ENCODE results near the gene ZNF823. TPM values are rescaled to one million over a fixed set of nuclear protein-coding genes. Genes with fewer than 3 reads are reported as not detected.

ZNF823 gene
- total and polyA plus RNA-seq, 2 of the 13 experiments (the other 11 are each of a cell fraction or from before 2014, with no cell fraction given): 5.7 to 11.7 TPM

DNA sequence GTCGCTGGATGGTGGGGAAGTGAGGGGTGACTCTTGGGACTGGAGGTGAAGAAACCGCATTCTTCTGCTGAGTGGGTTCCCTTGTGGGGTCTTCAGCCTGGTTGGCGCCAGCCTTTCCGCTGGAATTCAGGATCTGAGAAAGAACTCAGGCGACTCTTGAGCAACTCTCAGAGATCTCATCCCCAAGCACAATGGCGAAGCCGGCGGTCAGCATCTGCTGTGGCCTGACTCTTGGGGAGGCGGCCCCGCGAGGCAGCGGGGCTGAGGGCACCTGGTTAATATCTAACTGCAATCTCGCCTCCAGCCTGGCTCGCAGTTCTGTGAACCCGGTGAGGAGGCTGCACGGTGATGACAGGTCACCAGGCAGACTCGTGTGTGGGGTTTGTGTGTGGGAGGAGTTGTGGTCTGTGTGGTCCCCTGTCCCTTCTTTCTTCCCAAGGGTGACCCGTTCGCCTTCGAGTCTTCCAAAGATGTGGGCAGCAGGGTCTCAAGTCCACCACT, 28.9 kb upstream of the ZNF823 start (continued):
- TF ChIP-seq TBX3 (IDR thresholded peaks at IDR 0.05; ENCODE audit: borderline replicate concordance) (no peak), NPAS2 (CRISPR knock-in tag; IDR thresholded peaks at IDR 0.05; ENCODE audit: borderline replicate concordance) (no peak), PRDM10 (CRISPR knock-in tag; IDR thresholded peaks at IDR 0.05; ENCODE audit: low read depth) (0 out of 2 replicates have a peak, but pooled peaks have one; percentile 50), HIVEP1 (CRISPR knock-in tag; IDR thresholded peaks at IDR 0.05) (no peak), EED (CRISPR knock-in tag; IDR thresholded peaks at IDR 0.05) (0 out of 2 replicates have a peak, but pooled peaks have one; percentile 15), RCOR2 (CRISPR knock-in tag; IDR thresholded peaks at IDR 0.05) (no peak), WIZ (CRISPR knock-in tag; IDR thresholded peaks at IDR 0.05) (peak; percentile 34; the same call in 1 of the 2 replicates), RAD21 (CRISPR knock-in tag; IDR thresholded peaks at IDR 0.05) (0 out of 2 replicates have a peak, but pooled peaks have one; percentile 19), ASH2L (IDR thresholded peaks at IDR 0.05; ENCODE audit: insufficient read length, low read depth, low read length) (no peak), ZNF432 (CRISPR knock-in tag; IDR thresholded peaks at IDR 0.05; ENCODE audit: borderline replicate concordance) (no peak), TOE1 (CRISPR knock-in tag; IDR thresholded peaks at IDR 0.05) (no peak), ZBTB7B (CRISPR knock-in tag; IDR thresholded peaks at IDR 0.05) (peak; percentile 31; the same call in 1 of the 2 replicates), ZNF574 (CRISPR knock-in tag; IDR thresholded peaks at IDR 0.05) (no peak), ZNF292 (CRISPR knock-in tag; IDR thresholded peaks at IDR 0.05; ENCODE audit: borderline replicate concordance, low read depth) (peak; percentile 84), NRL (CRISPR knock-in tag; IDR thresholded peaks at IDR 0.05; ENCODE audit: borderline replicate concordance) (no peak; the same call in 1 of the 2 replicates), PAX8 (CRISPR knock-in tag; IDR thresholded peaks at IDR 0.05; ENCODE audit: borderline replicate concordance) (no peak), ELF3 (CRISPR knock-in tag; IDR thresholded peaks at IDR 0.05) (no peak)
- TF ChIP-seq, protein P1, sequence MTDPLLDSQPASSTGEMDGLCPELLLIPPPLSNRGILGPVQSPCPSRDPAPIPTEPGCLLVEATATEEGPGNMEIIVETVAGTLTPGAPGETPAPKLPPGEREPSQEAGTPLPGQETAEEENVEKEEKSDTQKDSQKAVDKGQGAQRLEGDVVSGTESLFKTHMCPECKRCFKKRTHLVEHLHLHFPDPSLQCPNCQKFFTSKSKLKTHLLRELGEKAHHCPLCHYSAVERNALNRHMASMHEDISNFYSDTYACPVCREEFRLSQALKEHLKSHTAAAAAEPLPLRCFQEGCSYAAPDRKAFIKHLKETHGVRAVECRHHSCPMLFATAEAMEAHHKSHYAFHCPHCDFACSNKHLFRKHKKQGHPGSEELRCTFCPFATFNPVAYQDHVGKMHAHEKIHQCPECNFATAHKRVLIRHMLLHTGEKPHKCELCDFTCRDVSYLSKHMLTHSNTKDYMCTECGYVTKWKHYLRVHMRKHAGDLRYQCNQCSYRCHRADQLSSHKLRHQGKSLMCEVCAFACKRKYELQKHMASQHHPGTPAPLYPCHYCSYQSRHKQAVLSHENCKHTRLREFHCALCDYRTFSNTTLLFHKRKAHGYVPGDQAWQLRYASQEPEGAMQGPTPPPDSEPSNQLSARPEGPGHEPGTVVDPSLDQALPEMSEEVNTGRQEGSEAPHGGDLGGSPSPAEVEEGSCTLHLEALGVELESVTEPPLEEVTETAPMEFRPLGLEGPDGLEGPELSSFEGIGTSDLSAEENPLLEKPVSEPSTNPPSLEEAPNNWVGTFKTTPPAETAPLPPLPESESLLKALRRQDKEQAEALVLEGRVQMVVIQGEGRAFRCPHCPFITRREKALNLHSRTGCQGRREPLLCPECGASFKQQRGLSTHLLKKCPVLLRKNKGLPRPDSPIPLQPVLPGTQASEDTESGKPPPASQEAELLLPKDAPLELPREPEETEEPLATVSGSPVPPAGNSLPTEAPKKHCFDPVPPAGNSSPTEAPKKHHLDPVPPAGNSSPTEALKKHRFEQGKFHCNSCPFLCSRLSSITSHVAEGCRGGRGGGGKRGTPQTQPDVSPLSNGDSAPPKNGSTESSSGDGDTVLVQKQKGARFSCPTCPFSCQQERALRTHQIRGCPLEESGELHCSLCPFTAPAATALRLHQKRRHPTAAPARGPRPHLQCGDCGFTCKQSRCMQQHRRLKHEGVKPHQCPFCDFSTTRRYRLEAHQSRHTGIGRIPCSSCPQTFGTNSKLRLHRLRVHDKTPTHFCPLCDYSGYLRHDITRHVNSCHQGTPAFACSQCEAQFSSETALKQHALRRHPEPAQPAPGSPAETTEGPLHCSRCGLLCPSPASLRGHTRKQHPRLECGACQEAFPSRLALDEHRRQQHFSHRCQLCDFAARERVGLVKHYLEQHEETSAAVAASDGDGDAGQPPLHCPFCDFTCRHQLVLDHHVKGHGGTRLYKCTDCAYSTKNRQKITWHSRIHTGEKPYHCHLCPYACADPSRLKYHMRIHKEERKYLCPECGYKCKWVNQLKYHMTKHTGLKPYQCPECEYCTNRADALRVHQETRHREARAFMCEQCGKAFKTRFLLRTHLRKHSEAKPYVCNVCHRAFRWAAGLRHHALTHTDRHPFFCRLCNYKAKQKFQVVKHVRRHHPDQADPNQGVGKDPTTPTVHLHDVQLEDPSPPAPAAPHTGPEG (CRISPR knock-in tag; IDR thresholded peaks at IDR 0.05): no peak
